ENCODE measurements around the gene THSD7A. TPM values are rescaled to one million over a fixed set of nuclear protein-coding genes. Genes with fewer than 3 reads are reported as not detected.

Gene THSD7A
- total RNA-seq, 3 donors from 2014 or later (not counting 1 experiment from before 2014, with no cell fraction given) = 0.29 to 8.6 TPM; not detected in 1

- Mint-ChIP-seq H3K9me3 (peaks cover 8 to 13% of the 10 kb centered on the region in 2 donors), H3K4me1 (no peaks in the 10 kb centered on the region), H3K4me3 (no peak overlapping the region), H3K27ac (no peak overlapping the region), H3K36me3 (no peaks in the 10 kb centered on the region), H3K27me3 (ENCODE audit: low read depth in 2 of 2) (no peaks in the 10 kb centered on the region)
- DNase-seq = no peak
- intact Hi-C loops (cut with micrococcal nuclease) = no loop called here
- H3K36me3 ChIP-seq (ENCODE audit: control insufficient read depth, insufficient read depth, low read length) = no peaks in the 10 kb centered on the region
- ATAC-seq = no peak
- H3K9me3 ChIP-seq (ENCODE audit: control insufficient read depth, insufficient read depth, low read length) = no peaks in the 10 kb centered on the region
- no peak for TF ChIP-seq CTCF (IDR thresholded peaks at IDR 0.05)
- H3K27ac ChIP-seq (ENCODE audit: low read length) = no peak overlapping the region
- no peaks in the 10 kb centered on the region for H3K27me3 ChIP-seq (ENCODE audit: control insufficient read depth, insufficient read depth, low read length)
- H3K4me1 ChIP-seq (ENCODE audit: control insufficient read depth, insufficient read depth, low read length) = no peaks in the 10 kb centered on the region
- no CpG with 5 or more reads among the region's 1 CpG for WGBS (ENCODE audit: insufficient coverage)
- no peak overlapping the region for H3K4me3 ChIP-seq (ENCODE audit: low read length)
Observed at GRCh38 chr7:11727864-11728263, 104.1 kb downstream of the THSD7A start.

- Mint-ChIP-seq H3K36me3 (no peaks in the 10 kb centered on the region), H3K4me1 (no peaks in the 10 kb centered on the region), H3K4me3 (no peak overlapping the region), H3K9me3 (peaks cover 8 to 13% of the 10 kb centered on the region in 2 donors), H3K27me3 (ENCODE audit: low read depth in 2 of 2) (no peaks in the 10 kb centered on the region), H3K27ac (no peak overlapping the region)
- Histone ChIP-seq H3K27ac (ENCODE audit: low read length) (no peak overlapping the region), H3K4me1 (ENCODE audit: control insufficient read depth, insufficient read depth, low read length) (no peaks in the 10 kb centered on the region), H3K36me3 (ENCODE audit: control insufficient read depth, insufficient read depth, low read length) (no peaks in the 10 kb centered on the region), H3K9me3 (ENCODE audit: control insufficient read depth, insufficient read depth, low read length) (no peaks in the 10 kb centered on the region), H3K27me3 (ENCODE audit: control insufficient read depth, insufficient read depth, low read length) (no peaks in the 10 kb centered on the region), H3K4me3 (ENCODE audit: low read length) (no peak overlapping the region)
- ATAC-seq = no peak
- no peak for DNase-seq
- intact Hi-C loops (cut with micrococcal nuclease) = no loop called here
- 84% methylated on average over 6 of the region's 6 CpGs for WGBS (ENCODE audit: insufficient coverage)
- TF ChIP-seq CTCF (IDR thresholded peaks at IDR 0.05) = no peak
Observed at GRCh38 chr7:11726794-11727155, 105.2 kb downstream of the THSD7A start.

- Mint-ChIP-seq H3K9me3 (peaks cover 8 to 13% of the 10 kb centered on the region in 2 donors), H3K4me3 (no peak overlapping the region), H3K27me3 (ENCODE audit: low read depth in 2 of 2) (no peaks in the 10 kb centered on the region), H3K36me3 (no peaks in the 10 kb centered on the region), H3K4me1 (no peaks in the 10 kb centered on the region), H3K27ac (no peak overlapping the region)
- WGBS (ENCODE audit: insufficient coverage) = 88% methylated on average over 6 of the region's 7 CpGs
- TF ChIP-seq CTCF (IDR thresholded peaks at IDR 0.05) = no peak
- H3K36me3 ChIP-seq (ENCODE audit: control insufficient read depth, insufficient read depth, low read length) = no peaks in the 10 kb centered on the region
- DNase-seq = no peak
- intact Hi-C loops (cut with micrococcal nuclease) = no loop called here
- H3K27me3 ChIP-seq (ENCODE audit: control insufficient read depth, insufficient read depth, low read length) = no peaks in the 10 kb centered on the region
- no peak overlapping the region for H3K27ac ChIP-seq (ENCODE audit: low read length)
- no peak for ATAC-seq
- H3K4me1 ChIP-seq (ENCODE audit: control insufficient read depth, insufficient read depth, low read length) = no peaks in the 10 kb centered on the region
- H3K4me3 ChIP-seq (ENCODE audit: low read length) = no peak overlapping the region
- H3K9me3 ChIP-seq (ENCODE audit: control insufficient read depth, insufficient read depth, low read length) = no peaks in the 10 kb centered on the region
Observed at GRCh38 chr7:11726001-11726793, 105.8 kb downstream of the THSD7A start.

GRCh38 chr7:11716185-11716584 is 115.8 kb downstream of the THSD7A start:
- Histone ChIP-seq H3K9me3 (ENCODE audit: control insufficient read depth, insufficient read depth, low read length) (no peaks in the 10 kb centered on the region), H3K4me1 (ENCODE audit: control insufficient read depth, insufficient read depth, low read length) (no peaks in the 10 kb centered on the region), H3K4me3 (ENCODE audit: low read length) (no peak overlapping the region), H3K27ac (ENCODE audit: low read length) (no peak overlapping the region), H3K36me3 (ENCODE audit: control insufficient read depth, insufficient read depth, low read length) (no peaks in the 10 kb centered on the region), H3K27me3 (ENCODE audit: control insufficient read depth, insufficient read depth, low read length) (no peaks in the 10 kb centered on the region)
- no peak for DNase-seq
- no peak for ATAC-seq
- Mint-ChIP-seq H3K9me3 (peaks cover 3 to 10% of the 10 kb centered on the region in 2 donors), H3K27ac (no peak overlapping the region), H3K4me1 (no peaks in the 10 kb centered on the region), H3K36me3 (no peaks in the 10 kb centered on the region), H3K27me3 (ENCODE audit: low read depth in 2 of 2) (no peaks in the 10 kb centered on the region), H3K4me3 (no peak overlapping the region)
- intact Hi-C loops (cut with micrococcal nuclease) = no loop called here
- no peak for TF ChIP-seq CTCF (IDR thresholded peaks at IDR 0.05)

Measured in natural killer cell (primary cell).